RWPE2 (cell line): ENCODE measurements around the gene MYB.

Experiments
- ATAC-seq: fragments of 200-7000 bp; cut with Tn5 transposase; 3 replicates; pipeline ENCODE4 v1.9.1; 2021; ENCODE audit warnings: low read depth
- DNase-seq: peaks from one replicate; pipeline ENCODE4 v3.0.0-alpha.2; 2020; ENCODE audit warnings: low spot score
- H3K27ac ChIP-seq: fragments of 450-650 bp; 2 replicates; pipeline ENCODE4 v1.5.1; 2017; ENCODE audit warnings: mild to moderate bottlenecking; ENCODE audit not compliant: poor library complexity, severe bottlenecking
- H3K27me3 ChIP-seq: fragments of 250-450 bp; sonication (Bioruptor Pico); 2 replicates; pipeline ENCODE4 v1.5.1; 2021; ENCODE audit warnings: mild to moderate bottlenecking, moderate library complexity; ENCODE audit not compliant: insufficient read depth, poor library complexity, severe bottlenecking
- H3K36me3 ChIP-seq: fragments of 250-450 bp; sonication (Bioruptor Pico); 2 replicates; pipeline ENCODE4 v1.5.1; 2020; ENCODE audit warnings: low read depth, mild to moderate bottlenecking, moderate library complexity
- H3K4me1 ChIP-seq: fragments of 250-450 bp; sonication (Bioruptor Pico); 2 replicates; pipeline ENCODE4 v1.5.1; 2021; ENCODE audit warnings: mild to moderate bottlenecking, moderate library complexity; ENCODE audit not compliant: insufficient read depth, poor library complexity, severe bottlenecking
- H3K4me3 ChIP-seq: fragments of 250-450 bp; sonication (Bioruptor Pico); 2 replicates; pipeline ENCODE4 v1.5.1; 2021; ENCODE audit warnings: mild to moderate bottlenecking, moderate library complexity; ENCODE audit not compliant: severe bottlenecking
- H3K9me3 ChIP-seq: fragments of 250-450 bp; sonication (Bioruptor Pico); 2 replicates; pipeline ENCODE4 v1.5.1; 2021; ENCODE audit warnings: mild to moderate bottlenecking, moderate library complexity; ENCODE audit not compliant: severe bottlenecking
- TF ChIP-seq, protein P1 (sequence below): fragments of 450-650 bp; IDR thresholded peaks from one replicate; pipeline ENCODE4 v1.5.1; 2017; ENCODE audit warnings: mild to moderate bottlenecking, moderate library complexity; ENCODE audit not compliant: poor library complexity, severe bottlenecking

Gene MYB

DNA sequence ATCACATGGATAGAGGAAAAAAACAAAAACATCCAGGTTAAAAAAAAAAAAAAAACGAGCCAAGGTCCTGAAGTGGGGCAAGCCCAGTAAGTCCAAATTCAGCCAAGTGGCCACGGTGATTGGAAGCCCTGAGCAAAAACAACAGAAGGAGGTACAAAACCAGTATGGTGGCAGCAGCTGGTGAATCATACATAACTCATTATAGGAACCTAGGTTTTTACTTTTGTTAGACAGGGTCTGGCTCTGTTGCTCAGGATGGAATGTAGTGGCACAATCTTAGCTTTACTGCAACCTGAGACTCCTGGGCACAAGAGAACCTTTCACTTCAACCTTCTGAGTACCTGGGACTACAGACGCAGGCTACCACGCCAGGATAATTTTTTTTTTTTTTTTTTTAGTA is 22.7 kb upstream of the MYB start:
- Histone ChIP-seq H3K27me3 (no peaks in the 10 kb centered on the region), H3K36me3 (no peaks in the 10 kb centered on the region), H3K4me3 (no peak overlapping the region), H3K27ac (no peak overlapping the region), H3K9me3 (no peaks in the 10 kb centered on the region), H3K4me1 (no peaks in the 10 kb centered on the region)
- ATAC-seq = no peak
- DNase-seq = no peak
- TF ChIP-seq, protein P1, sequence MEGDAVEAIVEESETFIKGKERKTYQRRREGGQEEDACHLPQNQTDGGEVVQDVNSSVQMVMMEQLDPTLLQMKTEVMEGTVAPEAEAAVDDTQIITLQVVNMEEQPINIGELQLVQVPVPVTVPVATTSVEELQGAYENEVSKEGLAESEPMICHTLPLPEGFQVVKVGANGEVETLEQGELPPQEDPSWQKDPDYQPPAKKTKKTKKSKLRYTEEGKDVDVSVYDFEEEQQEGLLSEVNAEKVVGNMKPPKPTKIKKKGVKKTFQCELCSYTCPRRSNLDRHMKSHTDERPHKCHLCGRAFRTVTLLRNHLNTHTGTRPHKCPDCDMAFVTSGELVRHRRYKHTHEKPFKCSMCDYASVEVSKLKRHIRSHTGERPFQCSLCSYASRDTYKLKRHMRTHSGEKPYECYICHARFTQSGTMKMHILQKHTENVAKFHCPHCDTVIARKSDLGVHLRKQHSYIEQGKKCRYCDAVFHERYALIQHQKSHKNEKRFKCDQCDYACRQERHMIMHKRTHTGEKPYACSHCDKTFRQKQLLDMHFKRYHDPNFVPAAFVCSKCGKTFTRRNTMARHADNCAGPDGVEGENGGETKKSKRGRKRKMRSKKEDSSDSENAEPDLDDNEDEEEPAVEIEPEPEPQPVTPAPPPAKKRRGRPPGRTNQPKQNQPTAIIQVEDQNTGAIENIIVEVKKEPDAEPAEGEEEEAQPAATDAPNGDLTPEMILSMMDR = no peak

DNA sequence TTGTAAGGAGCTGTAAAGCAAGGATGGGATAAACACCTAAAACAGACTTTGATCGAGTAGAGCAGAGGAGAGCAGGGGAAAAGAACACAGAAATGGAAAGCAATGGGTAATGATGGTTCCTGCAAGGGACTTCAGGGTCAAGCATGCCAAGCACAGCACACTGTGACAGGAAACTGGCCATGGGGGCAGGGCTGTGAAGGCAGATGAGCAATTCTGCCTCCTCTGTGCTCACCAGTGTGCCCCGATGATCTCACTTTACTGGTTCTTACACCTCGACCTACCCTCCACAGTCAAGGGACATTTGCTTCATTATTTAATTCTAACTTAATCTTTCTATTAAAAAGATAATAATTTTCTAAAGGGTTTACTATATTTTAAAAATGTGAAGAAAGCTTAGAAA is 21.6 kb upstream of the MYB start:
- Histone ChIP-seq H3K4me3 (no peak overlapping the region), H3K9me3 (no peaks in the 10 kb centered on the region), H3K36me3 (no peaks in the 10 kb centered on the region), H3K4me1 (no peaks in the 10 kb centered on the region), H3K27me3 (no peaks in the 10 kb centered on the region), H3K27ac (no peak overlapping the region)
- ATAC-seq (no peak), DNase-seq (no peak)
- TF ChIP-seq, protein P1 = no peak

DNA sequence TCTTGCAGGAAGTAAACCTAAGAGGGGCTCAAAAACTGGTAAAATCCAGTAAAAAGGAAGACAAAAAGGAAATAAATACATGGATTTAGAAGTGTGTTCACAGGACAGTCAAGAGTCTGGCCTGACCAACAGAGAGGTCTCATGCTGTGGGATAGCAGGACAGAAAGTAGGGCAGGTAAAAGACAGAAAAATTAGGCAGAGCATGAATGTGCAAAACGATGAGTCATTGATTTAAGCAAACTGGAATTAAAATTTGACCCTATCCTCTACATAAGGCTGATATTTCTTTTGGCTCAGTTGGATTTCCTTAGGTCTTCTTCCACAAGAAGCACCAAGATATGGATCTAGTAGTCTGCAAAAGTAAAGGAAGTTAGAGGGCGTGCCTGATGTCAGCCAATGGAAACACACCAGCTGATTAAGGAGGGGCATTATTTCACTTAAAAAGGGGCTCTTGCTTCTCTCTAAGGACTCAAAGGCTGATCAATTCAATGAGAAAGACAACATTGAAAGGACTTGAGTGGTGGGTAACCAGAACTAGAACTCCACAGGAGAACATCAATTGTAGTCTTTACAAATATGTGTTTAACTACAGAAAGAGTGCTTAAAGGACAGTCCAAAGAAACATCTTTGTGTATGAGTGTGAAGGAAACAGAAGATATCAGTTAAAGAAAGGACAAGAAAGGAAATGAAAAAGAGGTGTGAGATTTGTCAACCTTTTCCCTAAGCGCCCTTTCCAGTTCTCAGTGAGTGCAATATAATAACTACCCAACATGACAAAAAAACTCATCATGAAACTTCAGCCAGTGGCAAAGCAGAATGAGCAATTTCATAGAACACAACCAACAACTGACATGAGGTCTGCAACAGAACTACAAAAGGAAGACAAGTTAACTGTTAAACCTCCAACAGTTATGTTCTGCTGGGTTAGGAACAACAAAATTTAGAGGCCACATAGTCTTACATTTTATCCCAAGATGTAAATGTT is 19.4 kb upstream of the MYB start:
- Histone ChIP-seq H3K27me3 (no peaks in the 10 kb centered on the region), H3K9me3 (no peaks in the 10 kb centered on the region), H3K4me3 (no peak overlapping the region), H3K36me3 (no peaks in the 10 kb centered on the region), H3K27ac (no peak overlapping the region), H3K4me1 (no peaks in the 10 kb centered on the region)
- no peak for ATAC-seq
- TF ChIP-seq, protein P1 = no peak
- DNase-seq = no peak

DNA sequence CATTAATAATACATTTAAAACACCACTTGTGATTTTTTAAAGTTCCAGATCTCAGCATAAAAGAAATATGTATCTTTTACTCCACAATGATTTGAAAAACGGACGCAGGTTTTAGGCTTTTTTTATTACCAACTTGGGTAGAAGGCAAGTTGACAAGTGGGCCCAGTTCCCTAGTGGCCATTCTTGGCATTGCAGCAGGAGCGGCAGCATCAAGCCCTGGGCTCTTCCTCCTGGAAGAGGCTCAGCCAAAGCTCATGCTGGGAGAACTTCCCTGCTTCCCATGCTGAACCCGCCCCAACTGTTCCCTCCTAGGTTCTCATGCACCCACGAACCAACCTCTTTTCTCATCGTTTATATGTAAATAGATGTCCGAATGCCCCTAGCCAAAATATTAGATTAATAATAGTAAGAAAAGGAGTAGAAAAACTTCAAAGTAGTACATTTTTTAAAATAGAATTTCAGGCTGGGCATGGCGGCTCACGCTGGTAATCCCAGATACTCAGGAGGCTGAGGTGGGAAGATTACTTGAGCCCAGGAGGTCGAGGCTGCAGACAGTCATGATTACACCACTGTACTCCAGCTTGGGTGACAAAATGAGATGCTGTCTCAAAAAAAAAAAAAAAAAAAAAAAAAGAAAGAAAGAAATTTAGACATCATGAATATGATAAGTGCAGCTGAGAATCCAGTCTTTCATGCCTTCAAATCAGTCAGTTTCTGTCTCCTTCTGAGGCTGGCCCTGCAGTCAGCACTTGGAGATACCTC is 18.2 kb upstream of the MYB start:
- no peak overlapping the region for H3K4me3 ChIP-seq
- H3K4me1 ChIP-seq = no peaks in the 10 kb centered on the region
- DNase-seq (no peak), ATAC-seq (no peak)
- no peaks in the 10 kb centered on the region for H3K9me3 ChIP-seq
- no peaks in the 10 kb centered on the region for H3K36me3 ChIP-seq
- H3K27me3 ChIP-seq = no peaks in the 10 kb centered on the region
- no peak overlapping the region for H3K27ac ChIP-seq
- TF ChIP-seq, protein P1 = peak; percentile 59
